Measurements from ENCODE around the gene CALHM3. TPM values are rescaled to one million over a fixed set of nuclear protein-coding genes. Genes with fewer than 3 reads are reported as not detected.

CALHM3 gene
- total RNA-seq, 1 experiment from 2014 or later: 0.13 TPM

- ATAC-seq: no peak
- ChIA-PET POLR2A (interaction anchor here (0.7 kb wide), 1 partner anchor 72 kb away, joined by 3 read pairs; no protein-coding TSS in a partner anchor), CTCF (interaction anchor here (0.8 to 2.5 kb wide), 3 partner anchors 32 to 116 kb away, joined by 3 to 9 read pairs (median 7); no protein-coding TSS in a partner anchor)
- TF ChIP-seq AR (CRISPR knock-in tag; IDR thresholded peaks at IDR 0.05) (no peak), GRHL2 (CRISPR knock-in tag; IDR thresholded peaks at IDR 0.05; ENCODE audit: insufficient replicate concordance, severe bottlenecking) (no peak), ZNF532 (CRISPR knock-in tag; IDR thresholded peaks at IDR 0.05; ENCODE audit: borderline replicate concordance) (no peak), TP53 (CRISPR knock-in tag; IDR thresholded peaks at IDR 0.05) (no peak), TCF7 (CRISPR knock-in tag; IDR thresholded peaks at IDR 0.05; ENCODE audit: low read depth) (no peak), ZNF263 (CRISPR knock-in tag; IDR thresholded peaks at IDR 0.05; ENCODE audit: low read depth) (no peak), CREM (CRISPR knock-in tag; IDR thresholded peaks at IDR 0.05) (no peak), SOX15 (CRISPR knock-in tag; IDR thresholded peaks at IDR 0.05) (no peak), ATF6 (CRISPR knock-in tag; IDR thresholded peaks at IDR 0.05) (no peak), ZNF425 (CRISPR knock-in tag; conservative IDR thresholded peaks at IDR 0.05) (no peak), USF2 (CRISPR knock-in tag; IDR thresholded peaks at IDR 0.05) (no peak), ZNF138 (CRISPR knock-in tag; conservative IDR thresholded peaks at IDR 0.05) (no peak), ZNF396 (CRISPR knock-in tag; IDR thresholded peaks at IDR 0.05; ENCODE audit: borderline replicate concordance) (no peak)
- H3K27ac Mint-ChIP-seq: peak overlapping the region; percentile 54; the same call in 1 of the 2 replicates
- H3K9me3 Mint-ChIP-seq: no peaks in the 10 kb centered on the region
- H3K27me3 Mint-ChIP-seq (ENCODE audit: low read depth): no peaks in the 10 kb centered on the region
- DNase-seq (ENCODE audit: low spot score): no peak
- H3K36me3 Mint-ChIP-seq: peaks cover 32% of the 10 kb centered on the region
- H3K4me3 Mint-ChIP-seq: no peak overlapping the region
- peaks cover 7% of the 10 kb centered on the region; the same call in 1 of the 2 replicates for H3K4me1 Mint-ChIP-seq
Observed at GRCh38 chr10:103448746-103449145, 30.3 kb downstream of the CALHM3 start.

Data from WTC11 (cell line).